CD4-positive, alpha-beta T cell treated with Interleukin-15 for 4 hours (primary cell): ENCODE measurements around the gene CTTN.

Source experiments
- DNase-seq: peaks from one replicate; pipeline ENCODE4 v3.0.0-alpha.2; 2020; ENCODE audit warnings: low spot score

The CTTN gene

DNA sequence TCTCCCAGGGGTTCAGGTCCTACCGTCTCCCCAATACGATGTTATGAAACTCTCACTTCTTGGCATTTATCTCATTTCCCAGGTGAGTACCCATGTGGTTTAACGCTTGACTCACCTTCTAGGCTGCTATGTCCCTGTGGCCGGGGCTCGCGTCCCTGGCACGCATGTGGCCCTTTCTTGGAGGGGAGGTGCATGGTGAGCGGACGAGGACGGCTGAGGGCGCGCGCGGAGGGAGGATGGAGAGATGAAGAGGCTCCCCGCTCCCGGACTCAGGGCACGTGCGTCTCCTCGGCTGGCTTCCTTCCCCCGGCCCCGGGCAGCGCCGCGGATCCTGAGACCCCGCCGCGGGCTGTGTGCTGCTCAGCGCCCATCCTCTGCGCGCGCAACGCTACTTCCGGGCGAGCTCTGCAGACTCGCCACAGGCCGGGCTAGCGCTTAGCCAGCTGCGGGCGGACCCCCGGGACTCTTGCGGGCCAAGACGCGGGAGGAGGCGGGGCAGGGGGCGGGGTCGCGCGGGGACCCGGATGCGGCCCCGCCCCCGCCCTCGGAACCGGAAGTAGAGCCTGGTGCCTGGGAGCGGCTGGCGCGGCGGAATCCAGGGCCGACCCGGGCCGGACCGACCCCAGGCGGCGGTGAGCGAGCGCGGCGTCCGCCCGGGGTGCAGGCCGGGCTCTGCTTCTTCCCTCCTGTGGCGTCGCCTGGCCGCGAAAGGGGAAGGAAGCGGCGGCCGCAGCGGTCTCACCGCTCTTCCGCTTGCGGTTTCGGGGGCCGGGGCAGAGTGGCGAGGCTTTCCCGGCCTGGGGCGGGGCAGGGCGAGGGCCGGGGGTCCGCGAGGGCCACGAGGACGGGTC, at the start of gene CTTN:
Gene CTTN, plus strand, starts transcription at position 547 of the 851 bp plus-strand sequence. CDS start 8,769 bp downstream, outside the sequence.
- peak; percentile 34 for DNase-seq

DNA sequence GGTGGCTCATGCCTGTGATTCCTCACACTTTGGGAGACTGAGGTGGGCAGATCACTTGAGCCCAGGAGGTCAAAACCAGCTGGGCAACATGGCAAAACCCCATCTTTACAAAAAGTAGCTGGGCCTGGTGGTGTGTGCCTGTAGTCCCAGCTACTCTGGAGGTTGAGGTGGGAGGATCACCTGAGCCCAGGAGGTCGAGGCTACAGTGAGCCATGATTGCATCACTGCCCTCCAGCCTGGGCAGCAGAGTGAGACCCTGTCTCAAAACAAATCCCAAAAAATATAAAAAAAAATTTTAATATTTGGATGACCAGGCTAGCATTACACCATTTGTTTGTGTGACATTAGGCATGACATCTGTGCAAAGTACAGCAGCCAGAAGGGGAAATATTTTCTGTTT, 49.7 kb upstream of the CTTN start:
- no peak for DNase-seq

GRCh38 chr11:70351646-70352045, 46.7 kb upstream of the CTTN start:
- DNase-seq = no peak

DNA sequence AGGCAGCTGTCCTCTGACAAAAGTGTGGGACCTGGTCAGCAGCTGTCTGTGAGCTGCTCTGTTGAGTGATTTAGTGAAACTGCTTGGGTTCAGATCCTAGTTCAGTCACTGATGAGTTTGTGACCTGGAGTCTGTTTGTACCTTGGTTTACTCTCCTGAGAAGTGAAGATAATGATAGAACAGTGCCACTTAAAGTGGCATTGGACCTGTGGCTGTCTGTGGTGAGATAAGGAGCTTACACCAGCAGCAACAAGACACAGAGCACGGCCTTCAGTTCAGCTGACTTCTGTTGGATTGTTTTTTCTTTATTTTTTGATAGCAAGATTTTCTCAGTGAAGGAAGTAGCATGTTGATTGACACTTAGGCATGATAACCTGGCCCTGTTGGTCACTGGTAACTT, 46.2 kb upstream of the CTTN start:
- no peak for DNase-seq

- no peak for DNase-seq
Observed at GRCh38 chr11:70352601-70353000, 45.7 kb upstream of the CTTN start.

- no peak for DNase-seq
Observed at GRCh38 chr11:70353329-70353728, 45.0 kb upstream of the CTTN start.

DNA sequence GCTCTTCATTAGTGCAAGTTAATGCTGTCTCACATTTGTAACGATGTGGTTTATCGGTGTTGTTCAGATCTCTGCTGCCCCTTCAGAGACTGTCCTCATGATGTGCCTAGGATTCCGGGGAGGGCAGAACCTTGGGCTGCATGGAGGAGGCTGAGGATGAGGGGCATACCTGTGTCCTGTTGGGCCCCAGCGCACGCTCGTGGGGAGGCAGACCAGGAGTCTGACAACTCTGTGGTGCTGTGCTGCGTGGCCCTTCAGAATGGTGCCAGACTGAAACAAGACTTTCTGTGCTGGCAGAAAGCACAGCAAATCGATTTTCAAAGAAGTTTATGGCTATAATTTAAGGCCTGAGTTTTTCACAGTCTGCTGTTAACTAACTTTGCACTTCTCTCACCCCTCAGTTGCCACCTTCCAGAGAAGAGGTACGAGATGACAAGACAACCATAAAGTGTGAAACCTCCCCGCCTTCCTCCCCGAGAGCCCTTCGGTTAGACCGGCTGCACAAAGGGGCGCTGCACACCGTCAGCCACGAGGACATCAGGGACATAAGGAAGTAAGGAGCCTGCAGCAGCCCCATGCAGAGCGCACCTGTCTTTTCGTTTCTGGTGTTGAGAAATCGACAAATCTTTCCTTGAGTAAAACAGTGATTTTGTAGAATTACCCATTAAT, 44.3 kb upstream of the CTTN start:
- peak; percentile 0 for DNase-seq

GRCh38 chr11:70354629-70355028, 43.7 kb upstream of the CTTN start:
- no peak for DNase-seq

GRCh38 chr11:70358753-70359152, 39.6 kb upstream of the CTTN start:
- DNase-seq = no peak

DNA sequence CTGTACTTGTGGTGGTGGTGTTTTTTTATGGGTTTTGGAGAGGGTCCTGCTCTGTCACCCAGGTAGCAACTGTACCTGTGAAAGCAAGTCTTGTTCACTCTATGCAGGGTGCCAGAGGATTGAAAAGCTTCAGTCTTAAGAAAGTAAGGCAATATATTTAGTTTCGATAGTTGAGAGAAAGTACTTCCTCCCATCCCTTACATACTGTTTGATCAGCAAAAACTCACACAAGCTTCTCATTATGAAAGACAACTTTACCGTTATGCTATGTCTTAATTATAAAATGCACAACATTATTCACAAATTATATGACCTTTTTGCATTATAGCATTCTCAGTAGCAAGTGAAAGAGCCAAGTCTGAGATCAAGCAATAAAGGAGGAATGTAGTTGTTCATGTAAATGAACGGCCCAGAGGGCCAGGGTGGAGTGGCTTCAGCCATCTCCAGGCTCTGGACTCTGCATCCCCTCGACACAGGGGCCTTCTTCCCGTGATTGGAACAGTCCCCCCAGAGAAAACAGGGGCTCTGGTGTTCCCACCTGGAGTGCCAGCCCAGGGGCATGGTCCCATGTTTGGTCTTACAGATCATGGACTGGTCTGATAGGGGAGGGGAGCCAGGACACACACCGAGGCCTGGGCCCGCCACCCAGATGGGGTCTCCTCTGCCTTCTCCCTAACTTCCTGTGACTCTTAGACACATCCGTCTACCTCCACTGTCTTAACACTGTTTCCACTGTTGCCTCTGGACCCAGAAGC, 38.7 kb upstream of the CTTN start:
- no peak for DNase-seq

DNA sequence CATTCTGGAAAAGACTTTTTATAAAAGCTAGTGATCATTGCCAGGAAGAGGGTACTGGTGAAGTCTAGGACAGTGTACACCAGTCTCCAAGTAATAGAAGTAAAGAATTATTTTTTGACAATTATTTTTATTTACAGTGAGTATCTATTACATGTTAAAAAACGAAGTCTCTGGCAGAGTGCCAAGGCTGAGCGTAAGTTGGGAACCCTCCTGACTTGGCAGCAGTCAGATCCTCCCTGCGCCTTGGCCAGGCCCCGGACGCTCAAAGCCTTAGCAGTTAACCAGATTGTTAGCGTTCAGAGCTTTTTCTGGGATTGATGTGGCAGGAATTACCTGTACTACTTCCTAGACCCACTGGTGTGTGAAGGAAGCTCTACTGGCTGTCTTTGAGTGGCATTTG, 38.1 kb upstream of the CTTN start:
- DNase-seq = no peak

GRCh38 chr11:70364178-70364577, 34.2 kb upstream of the CTTN start:
- no peak for DNase-seq

GRCh38 chr11:70364745-70365543, 33.4 kb upstream of the CTTN start:
- peak; percentile 51 for DNase-seq

DNA sequence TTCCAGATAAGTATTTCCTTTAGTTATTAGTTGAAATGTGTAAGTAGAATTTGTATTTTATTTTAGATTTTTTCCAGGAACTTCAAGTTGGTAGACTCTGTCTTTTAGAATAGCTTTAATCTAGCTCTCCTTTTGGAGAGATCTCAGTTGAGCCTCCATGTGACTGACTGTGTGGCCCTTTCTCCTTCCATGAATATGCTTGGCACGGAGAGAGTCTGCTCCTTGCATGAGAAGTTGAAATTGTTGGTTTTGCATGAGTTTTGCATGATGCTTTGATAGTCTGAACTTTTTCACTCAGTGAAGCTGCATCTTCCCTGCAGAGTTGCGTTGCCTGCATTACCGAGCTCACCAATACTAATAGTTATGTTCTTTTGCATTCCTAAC, 32.8 kb upstream of the CTTN start:
- DNase-seq = no peak

DNA sequence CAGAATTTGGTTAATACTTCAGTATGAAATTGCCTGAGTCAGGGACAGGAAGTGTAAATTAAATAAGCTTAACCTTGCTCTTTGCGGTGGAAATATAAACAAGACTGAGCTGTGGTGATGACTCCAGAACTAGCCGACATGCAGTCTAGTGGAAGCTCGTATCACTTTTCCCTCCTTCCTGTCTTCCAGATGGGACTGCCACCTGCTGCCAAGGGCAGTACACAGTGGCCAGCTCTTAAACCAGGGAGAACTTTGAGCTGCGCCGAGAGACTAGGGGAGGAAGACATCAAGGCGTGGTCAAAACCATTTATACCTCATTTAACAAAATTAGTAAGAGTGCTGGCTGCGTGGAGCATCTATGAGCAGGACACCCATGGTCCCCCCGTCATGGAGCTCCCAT, 31.3 kb upstream of the CTTN start:
- DNase-seq = no peak

DNA sequence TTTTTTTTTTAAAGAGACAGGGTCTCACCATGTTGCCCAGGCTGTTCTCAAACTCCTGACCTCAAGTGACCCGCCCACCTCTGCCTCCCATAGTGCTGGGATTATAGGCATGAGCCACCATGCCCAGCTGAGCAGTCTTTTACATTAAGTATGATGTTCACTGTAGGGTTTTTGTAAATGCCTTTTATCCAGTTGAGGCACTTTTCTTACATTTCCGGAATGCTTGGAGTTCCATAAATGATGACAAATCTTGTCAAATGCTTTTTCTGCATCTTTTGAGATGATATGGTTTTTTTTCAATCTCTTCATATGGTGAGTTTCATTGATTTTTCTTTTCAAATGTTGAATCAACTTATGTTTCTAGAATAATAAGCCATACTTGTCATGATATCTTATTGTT, 29.4 kb upstream of the CTTN start:
- DNase-seq = no peak

GRCh38 chr11:70371241-70371640, 27.1 kb upstream of the CTTN start:
- no peak for DNase-seq

GRCh38 chr11:70372076-70372475, 26.3 kb upstream of the CTTN start:
- no peak for DNase-seq

DNA sequence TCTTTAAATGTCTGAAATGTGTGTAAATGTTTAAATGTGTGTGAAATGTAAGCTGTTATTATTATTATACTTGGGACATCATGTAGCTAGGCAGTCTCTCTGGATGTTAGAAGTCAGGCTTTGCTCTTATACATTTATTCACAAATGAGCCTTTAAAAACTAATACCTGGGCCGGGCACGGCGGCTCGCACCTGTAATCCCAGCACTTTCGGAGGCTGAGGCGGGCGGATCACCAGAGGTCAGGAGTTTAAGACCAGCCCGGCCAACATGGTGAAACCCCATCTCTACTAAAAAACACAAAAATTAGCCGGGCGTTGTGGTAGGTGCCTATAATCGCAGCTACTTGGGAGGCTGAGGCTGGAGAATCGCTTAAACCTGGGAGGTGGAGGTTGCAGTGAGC, 21.7 kb upstream of the CTTN start:
- no peak for DNase-seq

DNA sequence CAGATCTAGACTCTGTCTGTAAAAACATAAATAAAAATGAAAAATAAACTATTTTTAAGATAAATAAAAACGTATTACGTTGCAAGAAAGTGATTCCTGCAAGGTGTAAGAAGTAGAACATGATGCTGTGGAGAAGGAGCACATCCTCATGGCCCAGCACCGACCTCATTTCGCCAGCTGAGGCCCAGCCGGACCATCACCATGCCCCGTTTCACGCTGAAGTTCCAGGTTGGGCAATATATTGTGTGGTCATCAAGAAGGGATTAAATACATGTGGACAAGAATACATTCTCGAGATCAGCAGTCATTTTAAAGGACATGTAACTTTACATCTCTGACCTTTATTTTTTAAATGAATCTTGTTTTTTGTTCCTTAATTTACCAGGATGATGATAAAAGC, 20.7 kb upstream of the CTTN start:
- no peak for DNase-seq

GRCh38 chr11:70378506-70379134, 19.7 kb upstream of the CTTN start:
- DNase-seq = no peak

DNA sequence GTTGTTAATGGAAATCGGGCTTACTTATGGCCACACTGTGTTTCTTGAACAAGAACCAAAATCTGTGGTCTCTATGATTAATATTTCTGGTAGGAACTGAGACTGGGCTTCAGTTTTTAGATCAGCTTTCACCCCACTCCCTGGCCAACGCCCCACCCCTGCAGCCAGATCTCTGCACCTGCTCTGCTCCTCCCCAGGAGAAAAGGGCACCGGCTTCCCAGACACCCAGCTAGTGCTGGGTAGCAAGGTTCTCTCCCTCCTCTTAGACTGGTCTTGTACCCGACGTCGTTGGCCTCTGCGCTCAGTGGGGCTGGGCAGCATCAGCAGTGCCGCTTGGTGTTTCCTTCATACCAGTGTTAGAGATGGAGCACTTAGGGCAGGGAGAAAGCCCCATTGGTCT, 17.0 kb upstream of the CTTN start:
- no peak for DNase-seq
